HG03439 (cell line): Measurements from ENCODE around the gene STK32C.
"Not testable (repeated sequence)": the region's sequence is repeated elsewhere in the genome, so short reads cannot be mapped to it uniquely, and the experiment has no call there.

Experiments
- ATAC-seq: cut with Tn5 transposase; IDR thresholded peaks from one replicate; pipeline ENCODE4 v1.9.1; 2021; ENCODE audit warnings: mild to moderate bottlenecking, moderate library complexity; ENCODE audit not compliant: unreplicated experiment

STK32C gene

DNA sequence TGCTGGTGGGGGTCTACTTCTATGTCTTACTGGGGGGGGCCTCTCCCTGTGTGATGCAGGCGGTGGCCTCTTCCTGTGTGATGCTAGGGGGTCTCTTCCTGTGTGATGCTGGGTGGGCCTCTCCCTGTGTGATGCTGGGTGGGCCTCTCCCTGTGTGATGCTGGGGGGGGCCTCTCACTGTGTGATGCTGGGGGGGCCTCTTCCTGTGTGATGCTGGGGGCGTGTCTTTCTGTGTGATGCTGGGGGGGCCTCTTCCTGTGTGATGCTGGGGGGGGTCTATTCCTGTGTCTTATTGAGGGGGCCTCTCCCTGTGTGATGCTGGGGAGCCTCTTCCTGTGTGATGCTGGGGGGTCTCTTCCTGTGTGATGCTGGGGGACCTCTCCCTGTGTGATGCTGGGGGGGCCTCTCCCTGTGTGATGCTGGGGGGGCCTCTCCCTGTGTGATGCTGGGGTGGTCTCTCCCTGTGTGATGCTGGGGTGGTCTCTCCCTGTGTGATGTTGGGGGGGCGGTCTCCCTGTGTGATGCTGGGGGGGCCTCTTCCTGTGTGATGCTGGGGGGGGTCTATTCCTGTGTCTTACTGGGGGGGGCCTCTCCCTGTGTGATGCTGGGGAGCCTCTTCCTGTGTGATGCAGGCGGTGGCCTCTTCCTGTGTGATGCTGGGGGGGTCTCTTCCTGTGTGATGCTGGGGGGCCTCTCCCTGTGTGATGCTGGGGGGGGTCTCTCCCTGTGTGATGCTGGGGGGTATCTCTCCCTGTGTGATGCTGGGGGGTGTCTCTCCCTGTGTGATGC, 146.7 kb downstream of the STK32C start:
- not testable (repeated sequence) for ATAC-seq

DNA sequence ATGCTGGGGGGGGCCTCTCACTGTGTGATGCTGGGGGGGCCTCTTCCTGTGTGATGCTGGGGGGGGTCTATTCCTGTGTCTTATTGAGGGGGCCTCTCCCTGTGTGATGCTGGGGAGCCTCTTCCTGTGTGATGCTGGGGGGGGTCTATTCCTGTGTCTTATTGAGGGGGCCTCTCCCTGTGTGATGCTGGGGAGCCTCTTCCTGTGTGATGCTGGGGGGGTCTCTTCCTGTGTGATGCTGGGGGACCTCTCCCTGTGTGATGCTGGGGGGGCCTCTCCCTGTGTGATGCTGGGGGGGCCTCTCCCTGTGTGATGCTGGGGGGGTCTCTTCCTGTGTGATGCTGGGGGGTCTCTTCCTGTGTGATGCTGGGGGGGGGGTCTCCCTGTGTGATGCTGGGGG, 147.5 kb downstream of the STK32C start:
- not testable (repeated sequence) for ATAC-seq

DNA sequence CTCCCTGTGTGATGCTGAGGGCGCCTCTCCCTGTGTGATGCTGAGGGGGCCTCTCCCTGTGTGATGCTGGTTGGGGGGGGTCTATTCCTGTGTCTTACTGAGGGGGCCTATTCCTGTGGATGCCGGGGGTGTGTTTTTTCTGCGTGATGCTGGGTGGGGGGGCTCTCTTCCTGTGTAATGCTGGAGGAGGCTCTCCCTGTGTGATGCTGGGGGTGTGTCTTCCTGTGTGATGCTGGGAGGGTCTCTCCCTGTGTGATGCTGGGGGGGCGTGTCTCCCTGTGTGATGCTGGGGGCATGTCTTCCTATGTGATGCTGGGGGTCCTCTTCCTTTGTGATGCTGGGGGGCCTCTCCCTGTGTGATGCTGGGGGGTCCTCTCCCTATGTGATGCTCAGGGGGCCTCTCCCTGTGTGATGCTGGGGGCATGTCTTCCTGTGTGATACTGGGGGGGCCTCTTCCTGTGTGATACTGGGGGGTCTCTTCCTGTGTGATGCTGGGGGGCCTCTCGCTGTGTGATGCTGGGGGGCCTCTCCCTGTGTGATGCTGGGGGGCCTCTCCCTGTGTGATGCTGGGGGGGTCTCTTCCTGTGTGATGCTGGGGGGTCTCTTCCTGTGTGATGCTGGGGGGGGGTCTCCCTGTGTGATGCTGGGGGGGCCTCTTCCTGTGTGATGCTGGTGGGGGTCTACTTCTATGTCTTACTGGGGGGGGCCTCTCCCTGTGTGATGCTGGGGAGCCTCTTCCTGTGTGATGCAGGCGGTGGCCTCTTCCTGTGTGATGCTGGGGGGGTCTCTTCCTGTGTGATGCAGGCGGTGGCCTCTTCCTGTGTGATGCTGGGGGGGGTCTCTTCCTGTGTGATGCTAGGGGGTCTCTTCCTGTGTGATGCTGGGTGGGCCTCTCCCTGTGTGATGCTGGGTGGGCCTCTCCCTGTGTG, 148.2 kb downstream of the STK32C start:
- ATAC-seq = not testable (repeated sequence)

DNA sequence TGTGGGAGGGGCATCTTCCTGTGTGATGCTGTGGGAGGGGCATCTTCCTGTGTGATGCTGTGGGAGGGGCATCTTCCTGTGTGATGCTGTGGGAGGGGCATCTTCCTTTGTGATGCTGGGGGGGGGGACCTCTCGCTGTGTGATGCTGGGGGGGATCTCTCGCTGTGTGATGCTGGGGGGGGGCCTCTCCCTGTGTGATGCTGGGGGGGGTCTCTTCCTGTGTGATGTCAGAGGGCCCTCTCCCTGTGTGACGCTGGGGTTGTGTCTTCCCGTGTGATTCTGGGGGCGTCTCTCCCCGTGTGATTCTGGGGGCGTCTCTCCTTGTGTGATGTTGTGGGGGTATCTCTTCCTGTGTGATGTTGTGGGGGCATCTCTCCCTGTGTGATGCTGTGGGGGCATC, 148.9 kb downstream of the STK32C start:
- no peak for ATAC-seq

DNA sequence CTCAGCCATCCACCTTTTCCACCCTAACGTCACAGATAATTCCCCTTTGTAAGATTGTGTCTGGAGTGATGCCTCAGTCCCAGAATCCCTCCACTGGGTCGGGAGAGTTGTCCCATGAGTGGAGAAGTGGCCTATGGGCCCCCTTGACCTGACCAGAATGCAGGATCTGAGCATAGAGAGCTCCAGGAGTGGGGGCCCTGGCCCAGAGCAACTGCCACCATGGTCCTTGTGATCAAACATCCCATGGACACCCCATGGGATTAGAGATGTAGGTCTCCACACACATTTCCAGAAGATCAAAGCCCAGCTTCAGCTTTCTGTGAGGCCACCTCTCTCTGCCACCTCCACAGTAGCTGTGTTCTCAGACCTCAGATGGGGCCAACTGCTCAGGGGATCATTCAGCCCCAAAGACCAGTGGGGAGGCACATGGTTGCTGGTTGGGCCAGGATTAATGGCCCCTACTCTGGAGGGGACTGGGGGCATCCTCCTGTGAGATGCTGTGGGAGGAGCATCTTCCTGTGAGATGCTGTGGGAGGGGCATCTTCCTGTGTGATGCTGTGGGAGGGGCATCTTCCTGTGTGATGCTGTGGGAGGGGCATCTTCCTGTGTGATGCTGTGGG, 149.5 kb downstream of the STK32C start:
- ATAC-seq = no peak
